G401.6 (cell line): ENCODE data around the gene TXNRD3.

ENCODE experiments used
- FAIRE-seq: peaks from 2 replicates; lab custom pipeline; 2012; peaks lifted over from hg19 to GRCh38; lab: Jason Lieb, UNC

The TXNRD3 gene

DNA sequence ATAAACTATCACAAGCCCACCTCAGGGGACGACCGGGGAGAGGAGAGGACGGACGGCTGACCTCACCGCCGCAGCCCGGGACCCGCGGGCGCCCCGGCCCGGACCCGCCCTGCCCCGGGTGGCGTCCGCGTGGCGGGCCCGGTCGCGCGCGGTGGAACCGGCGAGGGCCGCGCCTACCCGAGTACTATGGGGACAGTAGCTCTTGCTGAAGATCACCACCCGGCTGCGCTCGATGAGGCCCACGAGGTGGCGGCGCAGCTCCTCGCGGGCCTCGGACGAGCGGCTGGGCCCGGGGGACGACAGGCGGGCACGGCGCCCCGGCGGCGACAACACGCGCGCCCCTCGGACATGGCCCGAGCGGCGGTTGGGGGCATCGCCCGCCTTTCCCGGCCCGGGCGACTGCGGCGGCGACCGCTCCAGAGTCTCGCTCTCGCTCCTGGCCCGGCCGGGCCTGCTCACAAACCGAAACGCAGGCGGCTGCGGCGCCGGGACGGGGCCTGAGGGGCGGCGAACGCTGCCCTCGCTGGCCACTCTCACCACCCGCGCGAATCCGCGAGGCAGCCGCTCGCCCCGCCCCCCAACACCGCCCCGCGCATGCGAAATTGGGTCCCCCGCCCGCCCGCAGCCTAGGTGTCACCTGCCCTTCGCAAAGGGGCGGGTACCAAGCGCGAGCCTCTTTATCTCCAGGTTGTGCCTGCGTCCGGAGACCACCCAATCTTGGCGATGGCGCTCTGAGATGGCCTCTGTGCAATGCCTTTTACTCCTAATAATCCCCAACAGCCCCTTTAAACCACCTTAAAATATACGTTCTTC lies at the start of gene TXNRD3:
Gene TXNRD3, minus strand, starts transcription at position 554 of the 813 bp plus-strand sequence.
- FAIRE-seq, result no peak

DNA sequence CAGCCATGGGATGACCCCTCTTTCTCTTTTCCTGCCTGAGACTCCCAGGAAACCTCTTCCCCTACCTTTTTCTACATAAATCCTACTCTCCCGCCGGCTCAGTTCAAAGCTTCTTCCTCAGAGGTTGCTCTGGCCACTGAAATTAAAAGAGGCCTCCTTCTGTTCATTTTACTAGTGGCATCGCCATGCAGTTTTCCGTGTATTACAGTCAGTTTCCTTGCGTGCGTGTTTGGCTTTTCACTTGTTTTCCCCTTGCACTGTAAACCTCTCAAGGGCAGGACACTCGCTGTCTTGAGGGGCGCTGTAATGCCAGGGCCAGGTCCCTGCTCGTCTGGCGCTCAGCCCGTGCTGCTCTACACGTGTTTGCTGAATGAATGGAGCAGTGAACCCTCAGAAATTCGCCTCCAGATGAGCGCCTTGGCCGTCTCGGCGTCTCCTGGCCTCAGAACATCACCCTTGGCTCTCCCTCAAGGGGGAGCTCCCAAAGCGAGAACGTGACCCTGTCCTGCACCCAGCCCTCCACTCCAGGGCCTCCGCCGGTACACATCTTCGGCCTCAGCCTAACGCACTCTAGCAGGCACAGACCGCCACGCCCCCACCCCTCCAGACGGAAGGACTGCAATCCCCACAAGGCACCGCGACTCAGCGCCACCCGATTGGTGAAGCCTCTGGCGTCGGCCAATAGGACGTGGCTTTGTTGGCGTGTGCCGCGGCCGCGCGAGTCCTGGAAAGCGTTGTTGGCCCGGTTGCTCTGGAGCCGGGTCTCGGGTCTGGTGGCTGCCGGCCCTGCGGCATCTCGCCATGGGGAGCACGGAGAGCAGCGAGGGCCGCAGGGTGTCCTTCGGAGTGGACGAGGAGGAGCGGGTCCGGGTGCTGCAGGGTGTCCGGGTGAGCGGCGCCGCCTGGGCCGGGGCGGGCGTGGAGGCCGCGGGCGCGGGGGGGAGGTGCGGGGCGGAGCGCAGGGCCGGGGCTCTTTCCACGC lies 48.9 kb upstream of the TXNRD3 start, which contains the start of gene CHCHD6:
Gene CHCHD6, plus strand, starts transcription at position 729 of the 982 bp plus-strand sequence. Its CDS starts 73 bp downstream, at position 802.
- FAIRE-seq, result peak; percentile 95

DNA sequence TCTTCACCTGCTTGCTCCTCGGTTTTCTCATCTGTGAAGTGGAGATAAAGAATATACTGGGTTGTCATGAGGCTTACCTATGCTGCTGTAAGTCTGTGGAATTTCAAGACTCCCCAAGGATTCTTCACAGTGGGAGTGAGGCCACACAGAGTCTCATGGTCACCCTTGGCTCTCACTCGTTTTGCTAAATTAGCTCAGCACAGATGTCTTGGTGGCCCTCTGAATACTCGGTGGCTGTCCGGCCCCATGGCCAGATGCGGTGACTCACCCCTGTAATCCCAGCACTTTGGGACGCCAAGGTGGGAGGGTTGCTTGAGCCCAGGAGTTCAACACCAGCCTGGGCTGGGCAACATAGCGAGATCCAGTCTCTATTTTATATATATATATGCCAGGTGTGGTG lies 44.1 kb upstream of the TXNRD3 start:
- no peak for FAIRE-seq

DNA sequence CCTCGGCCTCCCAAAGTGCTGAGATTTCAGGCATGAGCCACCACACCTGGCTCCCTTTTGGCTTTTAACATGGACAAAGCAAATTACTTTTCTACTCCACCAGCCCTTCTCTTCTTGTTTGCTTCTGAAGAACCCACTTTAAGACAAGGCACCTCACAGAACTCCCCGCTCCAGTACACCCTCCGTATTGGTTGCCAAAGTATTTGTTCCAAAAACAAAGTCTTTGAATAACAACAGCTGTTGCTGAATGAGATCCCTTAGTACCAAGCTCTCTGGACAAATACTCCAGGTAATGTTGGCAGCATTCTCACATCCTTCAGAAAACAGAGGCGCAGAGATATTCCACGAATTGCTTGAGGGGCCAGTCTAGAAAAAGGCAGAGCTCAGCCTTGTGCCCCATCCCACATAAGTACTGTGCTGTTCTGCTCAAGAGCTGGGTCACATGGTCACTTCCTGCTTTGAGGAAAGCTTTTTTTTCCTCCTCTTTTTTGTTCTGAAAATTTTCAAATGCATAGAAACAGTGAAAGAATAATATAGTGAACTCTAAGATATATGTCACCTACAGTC lies 41.9 kb upstream of the TXNRD3 start:
- no peak for FAIRE-seq

DNA sequence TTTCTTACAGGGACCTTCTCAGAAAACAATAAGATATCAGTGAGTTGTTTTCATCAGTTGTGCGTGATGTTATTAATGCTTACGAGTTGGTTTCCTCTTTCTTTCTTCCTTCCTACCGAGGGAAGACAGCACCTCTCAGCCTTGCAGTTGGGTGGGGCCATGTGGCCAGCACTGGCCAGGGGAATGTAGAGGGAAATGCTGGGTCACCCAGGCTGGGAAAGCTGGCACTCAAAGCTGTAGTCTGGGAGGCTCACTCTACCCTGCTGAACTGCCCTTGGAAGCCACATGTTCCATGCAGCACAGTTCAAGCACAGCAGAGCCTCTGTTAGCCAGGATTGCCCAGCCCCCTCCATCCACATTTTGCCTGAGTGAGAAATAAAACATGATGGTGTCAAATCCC lies 39.0 kb upstream of the TXNRD3 start:
- FAIRE-seq, result no peak

DNA sequence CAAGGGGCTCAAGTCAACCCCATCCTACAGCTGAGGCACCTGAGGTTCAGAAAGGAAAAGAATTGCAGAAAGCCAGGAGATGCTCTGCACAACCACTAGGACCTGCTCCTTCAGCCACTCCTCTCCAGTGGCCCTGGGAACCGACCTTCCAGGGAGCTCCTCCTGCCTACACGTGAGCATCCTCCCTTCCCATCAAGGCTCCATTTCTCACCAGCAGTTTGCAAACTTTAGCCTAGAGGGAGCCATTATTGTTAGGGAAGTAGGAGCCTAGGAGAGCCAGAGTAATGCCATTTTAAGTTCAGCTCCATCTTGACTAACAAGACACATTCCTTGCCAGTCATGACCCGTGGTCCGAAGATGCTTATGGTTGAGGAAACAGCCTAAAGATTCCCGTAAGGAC lies 37.9 kb upstream of the TXNRD3 start:
- FAIRE-seq, result no peak

DNA sequence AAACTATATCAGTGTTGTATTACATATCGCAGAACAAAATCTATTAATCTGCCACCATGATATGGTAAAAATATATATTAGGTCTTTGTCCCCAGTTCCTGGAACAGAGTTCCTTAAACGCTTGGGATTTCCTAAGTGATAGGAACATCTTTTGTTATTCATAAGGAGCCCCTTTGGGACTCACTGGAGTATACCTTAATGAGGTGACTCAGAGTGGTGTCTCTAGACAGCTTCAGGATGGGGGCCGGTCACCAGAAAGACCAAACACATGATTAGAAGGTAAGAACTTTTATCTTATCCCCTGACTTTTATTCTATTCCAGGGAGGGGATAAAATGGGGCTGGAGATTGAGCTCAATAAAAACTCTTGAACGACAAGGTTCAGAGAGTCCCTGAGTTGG lies 36.8 kb upstream of the TXNRD3 start:
- FAIRE-seq, result no peak

DNA sequence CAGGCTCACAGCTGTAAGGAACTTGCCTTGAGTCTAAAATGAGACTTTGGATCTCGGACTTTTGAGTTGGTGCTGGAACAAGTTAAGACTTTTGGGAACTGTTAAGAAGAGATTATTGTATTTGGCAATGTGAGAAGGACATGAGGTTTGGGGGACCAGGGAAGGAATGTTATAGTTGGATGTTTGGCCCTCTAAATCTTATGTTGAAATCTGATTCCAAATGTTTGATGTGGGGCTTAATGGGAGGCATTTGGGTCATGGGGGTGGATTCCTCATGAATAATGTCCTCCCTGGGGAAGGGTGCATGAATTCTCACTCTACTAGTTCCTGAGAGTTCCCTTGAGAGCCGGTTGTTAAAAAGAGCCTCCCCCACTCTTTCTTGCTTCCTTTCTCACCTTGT lies 30.6 kb upstream of the TXNRD3 start:
- FAIRE-seq, result no peak

DNA sequence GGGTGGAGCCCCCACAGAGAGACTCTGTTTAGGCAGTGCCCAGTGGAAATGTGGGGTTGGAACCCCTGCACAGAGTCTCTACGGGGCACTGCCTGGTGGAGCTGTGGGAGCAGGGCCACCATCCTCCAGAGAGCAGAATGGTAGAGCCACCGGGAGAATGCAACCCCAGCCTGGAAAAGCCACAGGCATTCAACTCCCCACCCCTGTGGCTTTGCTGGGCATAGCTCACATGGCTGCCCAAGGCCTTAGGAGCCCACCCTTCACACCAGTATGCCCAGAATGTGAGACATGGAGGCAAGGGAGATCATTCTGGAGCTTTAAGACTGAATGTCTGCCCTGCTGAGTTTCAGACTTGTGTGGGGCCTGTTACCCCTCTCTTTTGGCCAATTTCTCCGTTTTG lies 30.1 kb upstream of the TXNRD3 start:
- no peak for FAIRE-seq

DNA sequence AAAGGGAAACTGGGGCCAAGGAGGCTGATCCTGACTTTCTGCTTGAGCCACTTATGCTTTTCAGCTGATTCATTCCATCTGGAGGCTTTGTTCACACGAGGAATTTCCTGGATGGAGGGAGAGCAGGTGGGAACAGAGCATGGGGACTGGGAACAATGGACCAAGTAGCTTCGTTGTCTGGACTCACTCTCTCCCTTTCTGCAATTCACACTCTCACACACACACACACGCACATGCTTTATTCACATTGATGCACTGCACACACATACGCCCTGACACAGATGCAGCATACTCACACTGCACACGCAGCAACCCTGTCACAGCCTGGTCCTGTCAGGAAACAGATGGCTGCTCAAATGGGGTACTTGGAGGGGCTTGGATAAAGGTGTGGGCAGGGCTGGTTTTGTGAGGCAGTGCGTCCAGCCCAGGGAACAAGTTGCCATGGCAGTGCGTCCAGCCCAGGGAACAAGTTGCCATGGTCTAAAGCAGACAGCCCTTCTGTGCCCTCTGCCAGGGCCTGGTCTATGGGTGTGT lies 29.4 kb upstream of the TXNRD3 start:
- no peak for FAIRE-seq

DNA sequence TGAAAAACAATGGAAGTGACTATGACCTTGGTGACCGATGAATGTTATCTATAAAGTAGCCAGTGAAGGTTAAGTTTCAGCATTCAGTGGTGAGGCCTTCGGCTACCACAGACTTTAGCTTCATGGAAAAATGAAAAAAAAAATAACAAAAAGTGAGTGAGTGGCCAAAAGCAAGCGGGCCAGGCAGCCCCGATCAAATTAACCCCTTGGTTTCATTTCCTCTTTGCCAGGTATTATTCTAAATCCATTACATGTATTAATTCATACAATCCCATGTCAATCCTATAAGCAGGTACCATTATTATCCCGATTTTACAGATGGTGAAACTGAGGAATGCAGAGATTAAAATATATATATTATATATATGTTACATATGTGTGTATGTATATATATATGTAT lies 28.1 kb upstream of the TXNRD3 start:
- no peak for FAIRE-seq

DNA sequence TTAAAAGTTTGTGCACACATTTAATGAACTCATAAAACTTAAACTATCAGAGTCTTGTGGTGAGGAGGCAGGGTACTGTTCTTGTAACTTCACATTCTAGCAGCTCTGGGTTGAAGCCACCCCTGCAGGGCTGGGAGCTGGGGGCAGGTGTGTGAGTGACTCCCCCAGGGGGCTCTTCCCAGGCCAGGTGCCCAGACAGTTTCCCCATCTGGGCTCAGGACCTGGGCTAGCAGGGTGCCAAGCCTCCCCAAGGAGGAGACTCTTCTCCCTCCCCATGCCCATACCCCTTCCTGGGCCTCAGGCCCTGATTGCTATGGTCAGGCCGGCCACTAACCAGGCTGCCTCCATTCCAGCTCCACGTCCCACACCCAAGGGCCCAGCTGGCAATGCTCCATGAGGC lies 27.1 kb upstream of the TXNRD3 start:
- FAIRE-seq, result no peak

DNA sequence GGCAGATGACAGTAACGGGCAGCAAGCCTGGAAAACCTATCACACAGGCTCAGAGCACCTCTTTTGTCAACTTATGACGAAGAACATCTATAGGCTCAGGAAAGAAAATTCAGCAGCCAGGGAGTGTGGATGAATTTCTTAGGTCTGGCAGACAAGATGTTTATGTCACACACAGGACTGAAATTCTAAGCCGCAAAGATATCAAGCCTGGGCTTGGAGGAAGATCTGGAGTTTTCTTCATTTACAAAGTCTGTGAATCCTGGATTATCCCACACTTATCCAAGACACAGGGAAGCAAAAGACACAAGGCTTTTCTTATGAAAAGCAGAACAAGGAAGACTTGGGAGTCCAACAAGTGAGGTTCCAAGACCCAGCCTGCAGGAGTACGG lies 25.7 kb upstream of the TXNRD3 start:
- FAIRE-seq, result no peak

DNA sequence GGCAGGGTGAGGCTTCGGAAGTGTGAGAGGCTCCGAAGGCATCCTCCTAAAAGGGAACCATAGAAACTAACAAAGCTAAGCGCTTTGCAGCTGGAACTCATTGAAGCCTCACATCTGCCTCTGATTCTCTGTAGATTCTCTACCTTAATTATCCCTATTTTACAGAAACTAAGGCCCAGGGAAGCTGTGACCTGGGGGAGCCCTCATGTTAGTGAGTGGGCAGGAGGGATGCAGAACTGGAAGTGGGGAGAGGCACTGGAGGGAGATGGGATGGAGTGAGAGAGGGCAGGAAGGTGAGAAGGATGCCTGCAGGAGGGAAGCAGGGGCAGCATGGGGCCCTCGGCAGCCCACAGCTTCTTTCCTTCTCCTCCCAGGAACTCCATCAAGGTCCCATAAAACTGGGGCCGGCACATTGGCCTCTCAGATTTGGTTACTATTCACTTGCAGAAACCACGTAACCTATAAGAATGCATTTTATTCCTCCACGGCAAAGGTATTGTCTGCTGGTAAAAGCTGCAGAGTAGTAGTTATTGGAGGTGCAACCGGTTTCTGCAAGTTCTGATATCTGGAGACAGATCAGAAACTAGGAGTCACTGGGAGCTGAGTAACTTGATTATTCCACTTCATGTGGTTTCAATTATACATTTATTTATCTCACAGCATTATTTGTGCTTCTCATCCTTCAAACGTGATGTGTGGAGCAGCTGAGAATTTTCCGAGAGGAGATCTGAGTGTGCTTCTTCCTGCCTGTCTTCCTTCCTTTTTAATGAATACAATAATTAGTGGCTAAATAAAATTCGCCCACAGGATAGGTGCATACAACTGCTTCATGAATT lies 25.1 kb upstream of the TXNRD3 start:
- FAIRE-seq, result no peak

DNA sequence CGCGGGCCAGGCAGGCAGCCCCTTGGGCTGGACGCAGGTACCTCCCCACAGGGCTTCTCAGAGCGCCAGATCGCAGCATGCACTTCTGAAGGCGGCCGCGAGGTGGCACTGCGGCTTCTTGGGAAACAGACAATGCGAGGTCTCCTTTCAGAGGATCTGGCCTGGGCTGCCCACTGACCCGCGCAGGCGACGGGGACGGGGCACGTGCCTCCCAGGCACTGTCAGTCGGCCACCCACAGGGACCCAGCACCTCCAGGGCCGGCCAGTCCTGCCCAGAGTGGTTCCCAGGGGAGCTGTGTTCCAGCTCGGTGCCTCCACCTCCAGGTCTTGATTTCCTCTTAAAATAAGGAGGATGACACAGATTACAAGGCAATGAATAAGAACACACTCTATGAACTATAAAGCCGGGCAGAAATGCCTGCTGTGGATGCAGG lies 24.4 kb upstream of the TXNRD3 start:
- no peak for FAIRE-seq

DNA sequence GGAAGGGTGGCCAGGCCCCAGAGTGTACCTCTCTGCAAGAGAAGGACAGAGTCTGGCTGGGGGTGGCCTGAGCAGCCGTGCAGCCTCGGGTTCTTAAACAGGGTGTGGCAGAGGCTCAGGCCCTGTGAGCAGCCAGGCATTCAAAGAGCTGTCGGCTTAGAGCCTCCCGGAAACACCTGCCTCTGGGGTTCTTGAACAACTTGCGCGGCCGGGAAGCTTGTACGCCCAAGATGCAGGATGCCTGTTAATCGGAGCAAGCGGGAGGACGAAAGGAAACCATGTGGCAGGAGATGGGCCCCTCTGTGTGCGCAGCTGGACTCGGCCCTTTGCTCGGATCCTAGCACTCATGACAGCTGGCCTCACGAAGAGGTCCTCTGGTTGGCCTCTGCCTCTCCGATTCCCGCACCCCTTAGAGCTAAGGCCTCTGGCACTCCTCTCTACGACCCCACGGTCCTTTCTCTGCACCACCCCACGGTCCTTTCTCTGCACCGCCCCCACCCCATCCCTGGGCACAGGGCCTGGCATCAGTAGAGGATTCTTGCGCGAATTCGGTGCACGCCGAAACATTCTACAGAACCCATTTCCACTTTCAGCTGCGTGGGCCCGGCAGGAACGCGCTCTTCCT lies 23.9 kb upstream of the TXNRD3 start:
- FAIRE-seq, result no peak

DNA sequence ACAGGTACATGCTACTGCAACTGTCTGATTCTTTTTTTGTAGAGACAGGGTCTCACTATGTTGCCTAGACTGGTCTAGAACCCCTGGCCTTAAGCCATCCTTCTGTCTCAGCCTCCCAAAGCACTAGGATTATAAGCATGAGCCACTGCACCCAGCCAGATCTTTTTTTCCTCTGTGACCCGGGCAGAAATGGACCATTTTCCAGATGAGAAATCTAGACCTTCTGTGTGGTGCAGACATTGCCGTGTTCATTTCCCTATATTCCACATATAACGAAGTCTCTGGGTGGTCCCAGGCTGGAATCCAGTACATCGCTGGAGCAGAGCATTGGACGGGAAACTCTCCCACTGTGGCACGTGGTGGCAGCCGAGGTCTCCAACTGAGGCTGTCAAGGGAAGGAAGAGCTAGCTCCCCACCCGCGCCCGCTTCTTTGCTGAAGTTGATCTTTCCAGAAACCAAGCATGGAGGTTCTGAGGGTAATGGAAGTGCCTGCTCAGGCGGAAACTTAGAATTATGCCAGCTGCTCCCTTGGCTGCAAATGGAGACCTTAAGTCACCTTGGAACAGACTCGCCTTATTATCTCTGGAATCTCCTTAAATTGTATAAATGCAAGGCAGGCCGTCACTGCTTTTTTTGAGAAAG lies 23.1 kb upstream of the TXNRD3 start:
- no peak for FAIRE-seq

DNA sequence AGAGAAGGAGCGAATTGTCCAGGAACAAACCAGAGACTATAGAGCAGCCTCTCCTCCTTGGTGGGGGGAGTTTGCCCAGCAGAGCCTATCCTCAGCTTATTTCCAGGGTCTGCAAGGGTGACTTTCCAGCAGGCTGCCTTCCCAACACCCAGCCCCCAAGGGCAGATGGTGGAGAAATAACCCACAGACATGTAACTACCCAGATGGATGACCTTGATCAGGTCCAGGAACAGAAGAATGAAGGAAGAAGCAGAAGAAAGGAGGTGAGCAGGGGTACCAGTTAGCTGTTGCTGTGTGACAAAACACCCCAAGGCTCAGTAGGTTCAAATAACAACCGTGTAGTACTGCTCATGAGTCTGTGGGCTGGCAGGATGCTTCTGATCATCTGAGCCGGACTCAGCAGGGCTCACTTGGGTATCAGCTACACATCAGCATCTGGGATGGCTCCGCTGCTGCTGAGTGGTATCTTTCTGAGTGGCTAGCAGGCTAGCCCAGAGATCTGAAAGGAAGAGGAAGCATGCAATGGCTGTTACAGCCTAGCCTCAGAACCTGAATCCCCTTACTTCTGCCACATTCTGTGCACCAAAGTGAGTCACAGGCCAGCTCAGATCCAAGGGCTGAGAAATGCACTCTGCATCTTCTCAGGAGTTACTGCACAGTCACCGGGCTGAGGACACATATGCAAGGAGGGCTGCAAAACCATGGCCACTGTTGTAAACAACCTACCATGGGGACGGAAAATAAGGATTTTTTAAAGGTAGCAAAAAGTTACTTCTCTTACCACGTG lies 22.2 kb upstream of the TXNRD3 start:
- FAIRE-seq, result no peak

DNA sequence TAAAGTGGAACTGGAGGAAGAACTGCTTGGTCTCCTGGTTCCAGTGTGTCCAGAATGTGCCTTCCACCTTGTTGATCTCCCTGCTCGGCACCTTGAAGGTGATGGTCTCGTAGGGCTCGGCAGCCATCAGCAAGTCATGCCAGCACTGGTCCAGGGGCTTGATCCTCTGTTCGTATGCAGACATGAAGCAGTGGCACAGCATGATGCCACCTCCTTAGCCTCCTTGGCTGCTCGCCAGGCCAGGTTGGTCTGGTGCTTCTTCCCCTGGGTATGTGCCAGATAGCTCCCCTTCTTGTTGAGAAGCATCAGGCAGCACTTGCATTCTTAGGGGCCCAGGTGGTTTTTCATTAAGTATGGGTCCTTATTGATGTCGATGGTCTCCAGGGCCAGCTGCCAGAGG lies 17.8 kb upstream of the TXNRD3 start:
- no peak for FAIRE-seq

DNA sequence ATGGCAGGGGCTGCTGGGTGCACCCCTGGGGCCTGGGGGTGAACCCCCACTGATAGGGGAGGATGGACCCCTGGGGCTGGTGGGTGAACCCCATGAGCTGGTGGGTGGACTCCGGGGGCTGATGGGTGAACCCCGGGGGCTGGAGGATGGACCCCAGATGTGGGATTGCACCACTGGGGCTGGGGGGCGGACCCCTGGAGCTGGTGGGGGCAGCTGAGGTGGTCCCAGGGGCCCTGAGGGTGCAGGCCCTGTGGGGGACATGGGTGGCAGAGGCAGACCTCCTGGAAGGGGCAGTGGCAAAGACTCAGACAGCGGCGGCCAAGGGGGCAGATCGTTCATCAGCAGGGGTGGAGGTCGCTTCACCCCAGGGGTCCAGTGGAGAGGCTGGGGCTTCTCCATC lies 17.4 kb upstream of the TXNRD3 start:
- FAIRE-seq, result no peak
